AG04449 (cell line): ENCODE data around the gene CDO1.

ENCODE experiments used
- CTCF ChIA-PET: fragments of 350-600 bp; formaldehyde crosslinking; extraction: SDS; loops from one replicate; lab custom pipeline; 2021; ENCODE audit warnings: antibody characterized with exemption; lab: Yijun Ruan, JAX
- POLR2A ChIA-PET: fragments of 400-600, 350-600 bp; formaldehyde crosslinking; extraction: SDS; loops from one replicate; lab custom pipeline; 2020; ENCODE audit warnings: antibody characterized with exemption, inconsistent platforms; lab: Yijun Ruan, JAX
- DNase-seq: peaks from one replicate; pipeline ENCODE4 v3.0.0-alpha.2; 2010; ENCODE audit warnings: low read depth, low spot score
- H3K4me3 ChIP-seq: 2 replicates; pipeline ENCODE4 v1.5.1; 2011; ENCODE audit warnings: low read depth, mild to moderate bottlenecking, control low read depth, low read length
- CTCF ChIP-seq: IDR thresholded peaks from one replicate; pipeline ENCODE4 v1.5.1; 2011; ENCODE audit warnings: mild to moderate bottlenecking, moderate library complexity, low read length, control low read depth, inconsistent platforms; ENCODE audit not compliant: insufficient read depth; ENCODE audit errors: missing control alignments

CDO1 gene

GRCh38 chr5:115842952-115843351 is 26.5 kb upstream of the CDO1 start:
- TF ChIP-seq CTCF, result no peak
- ChIA-PET CTCF (interaction anchor here (0.7 to 2.0 kb wide), 4 partner anchors 28 to 510 kb away, joined by 3 to 6 read pairs (median 4); no protein-coding TSS in a partner anchor), POLR2A (no interaction called here)
- peak overlapping the region; percentile 81 for H3K4me3 ChIP-seq
- DNase-seq, result no peak

- ChIA-PET CTCF (interaction anchor here (1.5 to 3.7 kb wide), 6 partner anchors 10 to 534 kb away, joined by 3 to 27 read pairs (median 6); no protein-coding TSS in a partner anchor), POLR2A (interaction anchor here (2.0 kb wide), 1 partner anchor 217 kb away, joined by 9 read pairs; the partner anchor contains the start of gene TMED7)
- peak; percentile 34 for TF ChIP-seq CTCF
- DNase-seq, result no peak
- H3K4me3 ChIP-seq, result peak overlapping the region; percentile 81
Observed at GRCh38 chr5:115842089-115842935, 25.9 kb upstream of the CDO1 start.

GRCh38 chr5:115841382-115842088 is 25.1 kb upstream of the CDO1 start, which contains the start of the genes AP3S1 and ATG12:
TSS of gene AP3S1 (plus strand) at chr5:115841935. CDS start at chr5:115842038, 103 bp downstream.
TSS of gene ATG12 (minus strand) at chr5:115841565. CDS start at chr5:115841552, 13 bp downstream.
- ChIA-PET CTCF (interaction anchor here (0.6 to 3.7 kb wide), 6 partner anchors 10 to 533 kb away, joined by 3 to 27 read pairs (median 4); no protein-coding TSS in a partner anchor), POLR2A (interaction anchor here (0.8 to 2.0 kb wide), 3 partner anchors 207 to 216 kb away, joined by 3 to 9 read pairs (median 3); partner anchors contain the start of gene TMED7)
- peak; percentile 46 for DNase-seq
- TF ChIP-seq CTCF, result no peak
- peak within 1 kb of the TSS; percentile 81 for H3K4me3 ChIP-seq

- TF ChIP-seq CTCF, result no peak
- CTCF ChIA-PET, result interaction anchor here (0.6 to 3.7 kb wide), 8 partner anchors 9 to 532 kb away, joined by 3 to 27 read pairs (median 4); no protein-coding TSS in a partner anchor
- no peak for DNase-seq
- peak overlapping the region; percentile 81 for H3K4me3 ChIP-seq
- POLR2A ChIA-PET, result interaction anchor here (0.8 to 2.0 kb wide), 3 partner anchors 206 to 215 kb away, joined by 3 to 9 read pairs (median 3); partner anchors contain the start of gene TMED7
Observed at GRCh38 chr5:115840873-115841272, 24.4 kb upstream of the CDO1 start.

- ChIA-PET CTCF (interaction anchor here (0.8 to 3.7 kb wide), 17 partner anchors 7 to 535 kb away, joined by 3 to 27 read pairs (median 3); partner anchors contain the start of genes LVRN and TMED7), POLR2A (no interaction called here)
- peak; percentile 11 for TF ChIP-seq CTCF
- DNase-seq, result no peak
- no peak overlapping the region; the same call in 1 of the 2 replicates for H3K4me3 ChIP-seq
Observed at GRCh38 chr5:115838885-115839518, 22.5 kb upstream of the CDO1 start.
